ENCODE results near the gene NUP93.

Gene NUP93

GRCh38 chr16:56897026-56897799 lies 167.3 kb downstream of the NUP93 start:
- no peak for DNase-seq

- DNase-seq: no peak
Observed at GRCh38 chr16:56898847-56899246, 168.9 kb downstream of the NUP93 start.

Data from effector CD8-positive, alpha-beta T cell (primary cell).